K562 (cell line): ENCODE measurements around the gene CCL16. TPM values are rescaled to one million over a fixed set of nuclear protein-coding genes. Genes with fewer than 3 reads are reported as not detected.

Experiments used
- ATAC-seq: fragments of 200-7000 bp; cut with Tn5 transposase; 3 replicates; pipeline ENCODE4 v1.9.1; 2020; ENCODE audit warnings: moderate library complexity
- BruUV-seq: library from RNA; stranded (reverse); fragments of 400-500 nt; replicated peaks from 2 replicates; lab custom pipeline; 2021; lab: Mats Ljungman, UMichigan
- CTCF ChIA-PET: fragments of 300-600 bp; formaldehyde crosslinking; extraction: SDS; loops from one replicate; lab custom pipeline; 2021; ENCODE audit warnings: low intra/inter-chr PET ratio; lab: Yijun Ruan, JAX
- POLR2A ChIA-PET: fragments of 300-600, 350-650 bp; sonication (Branson Sonifier 250); formaldehyde crosslinking; extraction: SDS; loops from one replicate; lab custom pipeline; 2021; ENCODE audit warnings: antibody characterized with exemption, inconsistent platforms; lab: Yijun Ruan, JAX
- DNase-seq, 4 experiments: peaks; one replicate each; pipeline versions ENCODE4 v3.0.0 to v3.0.0-alpha.2; 2011 to 2018; ENCODE audit warnings: low spot score in 3 of 4, mixed read lengths in 3 of 4; ENCODE audit errors: extremely low read depth in 1 of 4
- FAIRE-seq: peaks from 2 replicates; lab custom pipeline; 2011; peaks lifted over from hg19 to GRCh38; lab: Jason Lieb, UNC
- H2AFZ ChIP-seq: 2 replicates; pipeline ENCODE4 v1.6.0; 2011; ENCODE audit warnings: low read depth, low read length, control low read depth, inconsistent platforms
- H3K27ac ChIP-seq: fragments of 200-600 bp; 3 replicates; pipeline ENCODE4 v1.8.0; 2011; ENCODE audit warnings: low read depth, mild to moderate bottlenecking, control low read depth, inconsistent platforms, low read length, moderate library complexity, mixed read lengths; ENCODE audit errors: extremely low read depth
- H3K27me3 ChIP-seq, 2 experiments: fragments of 300-600 bp in 1 of 2; 2 replicates in 1 of 2; 3 replicates in 1 of 2; pipeline versions ENCODE4 v1.6.0 to v1.8.0; 2011; ENCODE audit warnings: inconsistent platforms in 2 of 2, low read length in 2 of 2, mild to moderate bottlenecking in 1 of 2, mixed read lengths in 1 of 2, moderate library complexity in 1 of 2; ENCODE audit not compliant: control insufficient read depth in 2 of 2, insufficient read depth in 2 of 2
- H3K36me3 ChIP-seq: fragments of 300-600 bp; 3 replicates; pipeline ENCODE4 v1.8.0; 2011; ENCODE audit warnings: mild to moderate bottlenecking, low read length, inconsistent platforms; ENCODE audit not compliant: control insufficient read depth, insufficient read depth
- H3K4me1 ChIP-seq, 2 experiments: fragments of 200-600 bp in 1 of 2; replicated peaks in 1 of 2; 2 replicates in 1 of 2; 3 replicates in 1 of 2; pipeline versions ENCODE4 v1.5.1 to v1.8.0; 2011; ENCODE audit warnings: inconsistent platforms in 2 of 2, low read length in 2 of 2, mild to moderate bottlenecking in 1 of 2, mixed read lengths in 1 of 2, moderate library complexity in 1 of 2; ENCODE audit not compliant: control insufficient read depth in 2 of 2, insufficient read depth in 2 of 2
- H3K4me2 ChIP-seq: 2 replicates; pipeline ENCODE4 v1.6.1; 2011; ENCODE audit warnings: low read length, control low read depth, inconsistent platforms, mixed read lengths; ENCODE audit not compliant: insufficient read depth
- H3K4me3 ChIP-seq: fragments of 200-600 bp; sonication (generic), shearing (Covaris generic); 2 replicates; pipeline ENCODE4 v1.5.1; 2016; ENCODE audit warnings: control low read depth, inconsistent platforms
- H3K79me2 ChIP-seq: fragments of 200-600 bp; 3 replicates; pipeline ENCODE4 v1.8.0; 2011; ENCODE audit warnings: low read length, inconsistent platforms; ENCODE audit not compliant: control insufficient read depth, insufficient read depth
- H3K9ac ChIP-seq, 2 experiments: 2 replicates each; pipeline versions ENCODE4 v1.6.0 to v1.6.1; 2011; ENCODE audit warnings: low read depth in 2 of 2, low read length in 2 of 2, control low read depth in 1 of 2, inconsistent platforms in 1 of 2, mild to moderate bottlenecking in 1 of 2, mixed read lengths in 1 of 2; ENCODE audit not compliant: insufficient read depth in 1 of 2
- H3K9me1 ChIP-seq: one replicate; pipeline ENCODE4 v1.6.0; 2011; ENCODE audit warnings: inconsistent platforms, mild to moderate bottlenecking, low read length, moderate library complexity; ENCODE audit not compliant: control insufficient read depth, insufficient read depth
- H3K9me3 ChIP-seq: replicated peaks from 2 replicates; pipeline ENCODE4 v1.5.1; 2011; ENCODE audit warnings: low read depth, low read length, inconsistent platforms; ENCODE audit not compliant: control insufficient read depth, insufficient read depth
- H4K20me1 ChIP-seq: replicated peaks from 2 replicates; pipeline ENCODE4 v1.6.1; 2011; ENCODE audit warnings: low read length, inconsistent platforms, mixed read lengths; ENCODE audit not compliant: control insufficient read depth, insufficient read depth
- ARID4B ChIP-seq: sonication (generic); formaldehyde crosslinking; IDR thresholded peaks from 2 replicates; pipeline ENCODE4 v1.8.0; 2022; ENCODE audit warnings: mild to moderate bottlenecking, missing genetic modification reagents
- ATF1 ChIP-seq, 2 experiments: fragments of 450-650 bp in 1 of 2; IDR thresholded peaks; 2 replicates each; pipeline ENCODE4 v1.6.1; 2016; ENCODE audit warnings: missing compliant biosample characterization in 1 of 2, missing genetic modification characterization in 1 of 2
- CXXC5 ChIP-seq: fragments of 250-450 bp; sonication (Bioruptor Pico); IDR thresholded peaks from 2 replicates; pipeline ENCODE4 v1.8.0; 2022; ENCODE audit warnings: inconsistent platforms, mild to moderate bottlenecking, moderate library complexity
- FOXJ2 ChIP-seq: fragments of 200-800 bp; sonication (Bioruptor generic); IDR thresholded peaks from 2 replicates; pipeline ENCODE4 v1.6.1; 2016; ENCODE audit warnings: missing genetic modification characterization, missing compliant biosample characterization
- FOXO4 ChIP-seq: fragments of 450-650 bp; formaldehyde crosslinking; IDR thresholded peaks from 2 replicates; pipeline ENCODE4 v1.4.0; 2020; ENCODE audit warnings: mild to moderate bottlenecking, moderate library complexity
- MCM5 ChIP-seq: fragments of 450-650 bp; IDR thresholded peaks from 2 replicates; pipeline ENCODE4 v1.6.1; 2016; ENCODE audit warnings: low read depth
- PKNOX1 ChIP-seq: fragments of 450-650 bp; IDR thresholded peaks from 2 replicates; pipeline ENCODE4 v1.6.1; 2016
- RAD21 ChIP-seq, 2 experiments: fragments of 250-450 bp in 1 of 2; fragments of 450-650 bp in 1 of 2; sonication (Bioruptor Pico) in 1 of 2; formaldehyde crosslinking in 1 of 2; IDR thresholded peaks in 1 of 2; conservative IDR thresholded peaks in 1 of 2; 2 replicates each; pipeline versions ENCODE4 v1.4.0 to v1.8.0; 2020 to 2022; ENCODE audit warnings: mild to moderate bottlenecking in 2 of 2, moderate library complexity in 1 of 2
- TAF7 ChIP-seq: fragments of 450-650 bp; IDR thresholded peaks from 2 replicates; pipeline ENCODE4 v1.6.1; 2016; ENCODE audit warnings: missing genetic modification characterization, missing compliant biosample characterization
- ZC3H4 ChIP-seq: sonication (generic); formaldehyde crosslinking; IDR thresholded peaks from 2 replicates; pipeline ENCODE4 v1.9.0; 2021; ENCODE audit warnings: missing genetic modification reagents, borderline replicate concordance
- ZNF583 ChIP-seq: fragments of 250-450 bp; sonication (Bioruptor Pico); IDR thresholded peaks from 2 replicates; pipeline ENCODE4 v1.4.0; 2020
- WGBS: fragments of 100-300 bp; shearing (Covaris generic); methylation state at CpG from one replicate; pipeline ENCODE4 v1.1.6; 2016; ENCODE audit warnings: low coverage, mixed read lengths; ENCODE audit not compliant: insufficient coverage; ENCODE audit errors: missing lambda C conversion rate; 5-methylcytosine and 5-hydroxymethylcytosine counted together
- in situ Hi-C: fragments of 300-500 bp; cut with MboI; formaldehyde crosslinking; loops from 4 replicates; pipeline ENCODE4 v1.15.0; 2018; ENCODE audit warnings: inconsistent platforms, mixed read lengths
- intact Hi-C: fragments of 100-400 bp; cut with micrococcal nuclease; formaldehyde crosslinking; loops from 2 replicates; pipeline ENCODE4 v1.14.2; 2022
- polyA plus RNA-seq, 8 experiments: library from polyadenylated mRNA; depleted of rRNA in 4 of 8; stranded (reverse) in 5 of 8; unstranded in 3 of 8; fragments of >200 nt; fragmentation: Nextera tagmentation in 2 of 8; fragmentation: Illumina TruSeq in 1 of 8; extraction: Ambion mirVana in 2 of 8; extraction: Trizol in 1 of 8; gene quantifications; 2 replicates each; pipeline versions ENCODE4 v1.2.1 to v1.2.3, GENCODE V29; 2011 to 2014; ENCODE audit warnings: inconsistent platforms in 1 of 8, missing spikeins in 1 of 8
- total RNA-seq, 7 experiments: library from RNA; depleted of rRNA in 6 of 7; stranded (reverse); fragments of >200 nt in 6 of 7; fragmentation: Illumina TruSeq in 2 of 7; extraction: Trizol in 2 of 7; gene quantifications; 2 replicates each; pipeline versions ENCODE4 v1.2.1 to v1.2.3, GENCODE V29; 2011 to 2021; ENCODE audit warnings: low replicate concordance in 1 of 7

CCL16 gene
- total and polyA plus RNA-seq, 9 of the 15 experiments (the other 6 are each of a cell fraction or from before 2014, with no cell fraction given), result not detected

GRCh38 chr17:35981908-35982330 is 622 bp upstream of the CCL16 start (continued):
- TF ChIP-seq MCM5, result no peak
- no peak for TF ChIP-seq TAF7
- TF ChIP-seq RAD21 (CRISPR knock-in tag; conservative IDR thresholded peaks at IDR 0.05 in 1 of 2, IDR thresholded peaks at IDR 0.05 in 1 of 2), result 0 out of 4 replicates have a peak, but pooled peaks of 1 of the 2 experiments have one; percentile 17
- TF ChIP-seq ATF1 (CRISPR knock-in tag; IDR thresholded peaks at IDR 0.05), result no peak
- no peak for TF ChIP-seq ATF1 (tag; IDR thresholded peaks at IDR 0.05)
- TF ChIP-seq, all 486 proteins: peak for 2

- Histone ChIP-seq H2AFZ (no peak overlapping the region), H3K4me1 (no peaks in the 10 kb centered on the region), H3K9me3 (no peaks in the 10 kb centered on the region), H3K27ac (no peak overlapping the region), H3K36me3 (no peaks in the 10 kb centered on the region), H3K4me2 (no peak overlapping the region), H3K9me1 (no peaks in the 10 kb centered on the region), H3K27me3 (peaks cover 14 to 43% of the 10 kb centered on the region in 2 experiments; a peak in 4 of 5 replicates), H3K4me3 (no peak overlapping the region), H4K20me1 (no peaks in the 10 kb centered on the region; the same call in 1 of the 2 replicates), H3K79me2 (no peaks in the 10 kb centered on the region), H3K9ac (no peak overlapping the region)
- 6% methylated on average over 3 of the region's 3 CpGs for WGBS
- ChIA-PET CTCF (no interaction called here), POLR2A (interaction anchor here (0.5 kb wide), 1 partner anchor 30 kb away, joined by 3 read pairs; no protein-coding TSS in a partner anchor)
- ATAC-seq, result no peak
- in situ Hi-C loops, result no loop called here
- intact Hi-C loops, result no loop called here
- BruUV-seq, result no TSS peak
- DNase-seq, result no peak
- FAIRE-seq, result no peak
- TF ChIP-seq ZNF583 (CRISPR knock-in tag) (no peak), PKNOX1 (no peak), ARID4B (no peak), FOXO4 (no peak), ZC3H4 (CRISPR knock-in tag) (no peak), FOXJ2 (tag) (no peak), CXXC5 (CRISPR knock-in tag) (no peak)
Observed at GRCh38 chr17:35978346-35978745, 3.0 kb downstream of the CCL16 start.
